ENCODE measurements around the gene DNAI7.
A peak's percentile ranks its signal among the peaks of the same experiment; 100 is the strongest.

The DNAI7 gene

DNA sequence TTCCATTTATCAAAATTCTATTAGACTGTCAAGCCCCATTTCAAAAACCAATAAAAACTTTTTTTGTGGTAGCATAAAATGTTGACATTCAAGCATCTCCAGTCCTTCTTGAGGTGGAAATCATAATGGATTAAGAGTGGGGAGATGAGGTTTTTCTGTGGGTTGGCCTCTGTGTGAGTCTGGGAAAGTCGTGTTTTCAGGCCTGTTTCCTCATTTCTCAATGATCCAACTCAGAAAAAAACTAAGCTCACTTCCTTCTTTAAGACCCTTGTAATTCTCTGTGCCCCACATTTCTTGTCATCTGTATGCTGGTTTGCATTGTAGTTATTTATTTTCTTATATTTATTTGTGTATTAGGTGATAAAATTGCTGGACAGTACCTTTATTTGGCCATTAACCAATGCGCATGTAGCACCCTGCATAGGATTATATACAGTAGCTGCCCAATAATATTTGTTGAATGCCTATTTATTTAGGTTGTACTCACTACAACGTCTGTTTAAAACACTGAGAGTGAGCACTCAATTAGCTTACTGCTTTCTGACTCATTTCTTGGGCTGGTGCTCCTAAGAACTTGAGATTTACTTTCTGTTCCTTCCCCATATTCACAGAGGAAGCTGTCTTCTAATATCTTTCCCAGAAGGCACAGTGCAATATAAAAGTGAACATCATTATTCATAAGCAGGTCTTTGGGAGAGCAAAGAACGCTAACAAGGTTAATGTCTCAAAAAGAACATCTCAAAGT is 121.9 kb downstream of the DNAI7 start:
- Histone ChIP-seq H3K27ac (ENCODE audit: low read depth, low read length) (no peak overlapping the region), H3K9ac (ENCODE audit: low read length) (no peak overlapping the region), H3K4me3 (ENCODE audit: low read depth, low read length) (no peak overlapping the region), H3K36me3 (ENCODE audit: control insufficient read depth, insufficient read depth, low read length) (no peaks in the 10 kb centered on the region), H3K4me1 (ENCODE audit: control insufficient read depth, insufficient read depth, low read length) (no peaks in the 10 kb centered on the region), H3K9me3 (ENCODE audit: control insufficient read depth, insufficient read depth, low read depth, low read length) (no peaks in the 10 kb centered on the region), H3K27me3 (ENCODE audit: control insufficient read depth, insufficient read depth, low read length) (no peaks in the 10 kb centered on the region)

DNA sequence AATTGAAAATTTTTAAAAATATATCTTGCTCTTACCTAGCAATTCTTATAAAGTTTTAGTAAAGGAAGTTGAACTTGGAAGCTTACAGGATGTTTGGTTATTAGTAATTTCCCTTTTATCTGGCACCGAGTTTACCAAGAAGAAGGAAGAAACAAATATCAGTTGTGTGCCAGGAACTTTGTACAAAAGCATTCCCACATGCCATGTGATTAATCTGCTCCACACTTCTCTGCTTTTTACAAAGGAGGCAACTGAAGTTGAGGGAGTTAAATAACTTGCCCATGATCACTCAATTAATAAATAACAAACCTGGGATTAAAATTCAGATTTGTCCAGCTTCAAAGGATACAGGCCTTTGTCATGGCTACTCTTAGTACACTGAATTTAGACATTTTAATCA is 123.6 kb downstream of the DNAI7 start:
- Histone ChIP-seq H3K36me3 (ENCODE audit: control insufficient read depth, insufficient read depth, low read length) (no peaks in the 10 kb centered on the region), H3K27me3 (ENCODE audit: control insufficient read depth, insufficient read depth, low read length) (no peaks in the 10 kb centered on the region)

DNA sequence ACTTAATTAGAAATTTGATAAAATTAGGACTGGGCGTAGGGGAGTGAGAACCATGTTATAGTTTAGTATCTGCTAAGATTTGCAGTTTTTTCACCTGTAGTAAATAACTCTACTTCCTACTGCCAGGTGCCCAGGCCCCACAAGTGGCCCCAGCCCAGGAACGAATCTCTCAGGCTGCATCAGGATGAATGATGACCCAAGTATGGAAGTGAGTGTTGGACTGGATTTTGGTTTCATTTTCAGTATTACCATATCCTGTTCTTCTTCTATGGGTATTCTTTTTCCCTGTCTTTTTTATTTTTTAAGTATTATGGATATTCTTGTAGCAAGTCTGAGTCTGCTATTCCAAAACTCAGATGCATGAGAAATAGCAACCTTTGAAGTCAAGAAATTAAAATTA is 125.7 kb downstream of the DNAI7 start:
- no peaks in the 10 kb centered on the region for H3K27me3 ChIP-seq (ENCODE audit: control insufficient read depth, insufficient read depth, low read length)
- H3K9me3 ChIP-seq (ENCODE audit: control insufficient read depth, insufficient read depth, low read depth, low read length), result no peaks in the 10 kb centered on the region
- no peak overlapping the region for H3K4me3 ChIP-seq (ENCODE audit: low read depth, low read length)
- no peak overlapping the region for H3K27ac ChIP-seq (ENCODE audit: low read depth, low read length)
- H3K4me1 ChIP-seq (ENCODE audit: control insufficient read depth, insufficient read depth, low read length), result peaks cover 15% of the 10 kb centered on the region; the same call in 1 of the 2 replicates
- no peaks in the 10 kb centered on the region for H3K36me3 ChIP-seq (ENCODE audit: control insufficient read depth, insufficient read depth, low read length)
- no peak overlapping the region for H3K9ac ChIP-seq (ENCODE audit: low read length)

More for the DNA sequence above, 123.6 kb downstream of the DNAI7 start:
- Histone ChIP-seq H3K4me1 (ENCODE audit: control insufficient read depth, insufficient read depth, low read length) (no peaks in the 10 kb centered on the region), H3K9ac (ENCODE audit: low read length) (no peak overlapping the region), H3K4me3 (ENCODE audit: low read depth, low read length) (no peak overlapping the region), H3K27ac (ENCODE audit: low read depth, low read length) (no peak overlapping the region), H3K9me3 (ENCODE audit: control insufficient read depth, insufficient read depth, low read depth, low read length) (no peaks in the 10 kb centered on the region)

DNA sequence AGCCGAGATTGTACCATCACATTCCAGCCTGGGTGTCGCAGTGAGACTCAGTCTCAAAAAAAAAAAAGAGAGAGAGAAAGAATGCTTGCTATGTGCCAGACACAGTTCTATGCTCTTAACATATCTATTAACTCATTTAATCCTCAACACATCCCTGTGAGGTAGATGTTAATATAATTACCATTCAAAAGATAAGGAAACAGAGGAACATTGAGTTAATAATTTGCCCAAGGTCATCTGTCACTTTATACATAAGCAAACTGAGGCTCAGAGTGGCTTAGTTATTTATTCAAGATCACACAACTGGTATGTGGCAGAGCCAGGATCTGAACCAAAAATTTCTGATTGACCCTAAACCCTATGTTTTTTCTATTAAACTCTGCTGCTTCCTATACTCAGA is 129.9 kb downstream of the DNAI7 start:
- H3K27ac ChIP-seq (ENCODE audit: low read depth, low read length), result no peak overlapping the region
- peaks cover 23% of the 10 kb centered on the region for H3K4me1 ChIP-seq (ENCODE audit: control insufficient read depth, insufficient read depth, low read length)
- H3K9me3 ChIP-seq (ENCODE audit: control insufficient read depth, insufficient read depth, low read depth, low read length), result no peaks in the 10 kb centered on the region
- H3K27me3 ChIP-seq (ENCODE audit: control insufficient read depth, insufficient read depth, low read length), result no peaks in the 10 kb centered on the region
- no peaks in the 10 kb centered on the region for H3K36me3 ChIP-seq (ENCODE audit: control insufficient read depth, insufficient read depth, low read length)
- H3K4me3 ChIP-seq (ENCODE audit: low read depth, low read length), result no peak overlapping the region
- no peak overlapping the region for H3K9ac ChIP-seq (ENCODE audit: low read length)

GRCh38 chr12:25063873-25064628 is 130.9 kb downstream of the DNAI7 start:
- peaks cover 23% of the 10 kb centered on the region for H3K4me1 ChIP-seq (ENCODE audit: control insufficient read depth, insufficient read depth, low read length)
- H3K9me3 ChIP-seq (ENCODE audit: control insufficient read depth, insufficient read depth, low read depth, low read length), result no peaks in the 10 kb centered on the region
- H3K27ac ChIP-seq (ENCODE audit: low read depth, low read length), result peak overlapping the region; percentile 33; the same call in 1 of the 2 replicates
- no peak overlapping the region for H3K4me3 ChIP-seq (ENCODE audit: low read depth, low read length)
- no peak overlapping the region for H3K9ac ChIP-seq (ENCODE audit: low read length)
- H3K36me3 ChIP-seq (ENCODE audit: control insufficient read depth, insufficient read depth, low read length), result no peaks in the 10 kb centered on the region
- no peaks in the 10 kb centered on the region for H3K27me3 ChIP-seq (ENCODE audit: control insufficient read depth, insufficient read depth, low read length)

DNA sequence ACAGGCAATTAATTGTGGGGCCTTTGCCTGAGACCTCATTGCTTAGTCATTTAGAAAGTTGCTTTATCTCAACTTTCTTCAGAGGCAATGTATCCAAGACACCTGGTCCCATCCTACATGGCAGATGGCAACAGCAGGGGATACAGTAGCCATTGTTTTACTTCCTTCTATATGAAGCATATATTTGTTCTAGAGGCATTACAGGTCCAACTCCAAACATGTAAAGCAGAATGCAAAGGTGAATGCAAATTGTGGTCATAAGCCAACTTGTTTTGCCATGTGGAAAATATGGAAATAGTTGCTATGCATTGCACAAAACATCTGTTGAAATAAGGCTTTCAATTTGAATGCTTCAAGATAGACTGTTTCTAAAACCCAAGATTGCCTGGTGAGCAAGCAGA is 136.3 kb downstream of the DNAI7 start:
- H3K27me3 ChIP-seq (ENCODE audit: control insufficient read depth, insufficient read depth, low read length), result no peaks in the 10 kb centered on the region
- H3K4me3 ChIP-seq (ENCODE audit: low read depth, low read length), result no peak overlapping the region
- no peaks in the 10 kb centered on the region for H3K36me3 ChIP-seq (ENCODE audit: control insufficient read depth, insufficient read depth, low read length)
- no peak overlapping the region for H3K9ac ChIP-seq (ENCODE audit: low read length)
- H3K27ac ChIP-seq (ENCODE audit: low read depth, low read length), result no peak overlapping the region
- H3K4me1 ChIP-seq (ENCODE audit: control insufficient read depth, insufficient read depth, low read length), result peaks cover 2% of the 10 kb centered on the region
- no peaks in the 10 kb centered on the region for H3K9me3 ChIP-seq (ENCODE audit: control insufficient read depth, insufficient read depth, low read depth, low read length)
